IgD-negative memory B cell (primary cell): ENCODE results near the gene PWP1. TPM values are rescaled to one million over a fixed set of nuclear protein-coding genes. Genes with fewer than 3 reads are reported as not detected.

Experiments used
- H3K27ac Mint-ChIP-seq, 3 donors: one replicate each; pipeline ENCODE4 v1.8.0; 2020 to 2022; ENCODE audit warnings: mild to moderate bottlenecking in 3 of 3, mixed read lengths in 3 of 3, moderate library complexity in 1 of 3
- H3K27me3 Mint-ChIP-seq: one replicate; pipeline ENCODE4 v1.8.0; 2021; ENCODE audit warnings: mixed read lengths
- H3K36me3 Mint-ChIP-seq: one replicate; pipeline ENCODE4 v1.8.0; 2020; ENCODE audit warnings: mild to moderate bottlenecking, mixed read lengths
- H3K4me1 Mint-ChIP-seq, 3 donors: one replicate each; pipeline ENCODE4 v1.8.0; 2020 to 2022; ENCODE audit warnings: mixed read lengths in 3 of 3, mild to moderate bottlenecking in 1 of 3
- H3K4me3 Mint-ChIP-seq, 4 donors: one replicate each; pipeline ENCODE4 v1.8.0; 2020 to 2022; ENCODE audit warnings: mild to moderate bottlenecking in 4 of 4, mixed read lengths in 4 of 4, moderate library complexity in 3 of 4
- H3K9me3 Mint-ChIP-seq, 3 donors: one replicate each; pipeline ENCODE4 v1.8.0; 2020 to 2021; ENCODE audit warnings: mixed read lengths in 3 of 3, mild to moderate bottlenecking in 1 of 3
- polyA plus RNA-seq: library from polyadenylated mRNA; unstranded; fragments of 300-500 nt; fragmentation: Illumina TruSeq; gene quantifications from one replicate; pipeline ENCODE4 v1.2.3, GENCODE V29; 2021

PWP1 gene
- polyA plus RNA-seq, 1 donor from 2014 or later: 111 TPM

GRCh38 chr12:107736914-107737313 lies 51.3 kb downstream of the PWP1 start:
- peak overlapping the region; percentile 27 to 85 (median 72) for H3K4me3 Mint-ChIP-seq

GRCh38 chr12:107748472-107748871 lies 62.9 kb downstream of the PWP1 start:
- Mint-ChIP-seq H3K27ac (no peak overlapping the region), H3K27me3 (no peaks in the 10 kb centered on the region), H3K36me3 (peaks cover 5% of the 10 kb centered on the region), H3K4me3 (no peak overlapping the region), H3K9me3 (no peaks in the 10 kb centered on the region), H3K4me1 (peaks cover 5 to 7% (median 7%) of the 10 kb centered on the region in 3 donors)

More at GRCh38 chr12:107736914-107737313, 51.3 kb downstream of the PWP1 start:
- Mint-ChIP-seq H3K36me3 (peaks cover 42% of the 10 kb centered on the region), H3K27ac (peak overlapping the region; percentile 93 to 100 (median 100)), H3K27me3 (no peaks in the 10 kb centered on the region), H3K4me1 (peaks cover 28 to 61% (median 53%) of the 10 kb centered on the region in 3 donors), H3K9me3 (peaks cover 0 to 4% (median 0%) of the 10 kb centered on the region in 3 donors)

- Mint-ChIP-seq H3K27me3 (no peaks in the 10 kb centered on the region), H3K9me3 (no peaks in the 10 kb centered on the region), H3K27ac (no peak overlapping the region), H3K36me3 (peaks cover 5% of the 10 kb centered on the region), H3K4me3 (no peak overlapping the region), H3K4me1 (peaks cover 7 to 10% (median 7%) of the 10 kb centered on the region in 3 donors)
Measured at GRCh38 chr12:107749083-107749482, 63.5 kb downstream of the PWP1 start.

GRCh38 chr12:107759410-107759809 lies 73.8 kb downstream of the PWP1 start:
- Mint-ChIP-seq H3K4me1 (peaks cover 11 to 31% (median 27%) of the 10 kb centered on the region in 3 donors), H3K36me3 (no peaks in the 10 kb centered on the region)

GRCh38 chr12:107760207-107760808 lies 74.7 kb downstream of the PWP1 start:
- Mint-ChIP-seq H3K36me3 (no peaks in the 10 kb centered on the region), H3K4me3 (peak overlapping the region; percentile 90 to 98 (median 92)), H3K4me1 (peaks cover 11 to 31% (median 27%) of the 10 kb centered on the region in 3 donors), H3K9me3 (no peaks in the 10 kb centered on the region), H3K27me3 (no peaks in the 10 kb centered on the region), H3K27ac (peak overlapping the region; percentile 80 to 94 (median 88))

More at GRCh38 chr12:107759410-107759809, 73.8 kb downstream of the PWP1 start:
- Mint-ChIP-seq H3K4me3 (peak overlapping the region; percentile 90 to 98 (median 92)), H3K27ac (peak overlapping the region; percentile 80 to 94 (median 88)), H3K27me3 (no peaks in the 10 kb centered on the region), H3K9me3 (no peaks in the 10 kb centered on the region)

GRCh38 chr12:107760809-107761501 lies 75.4 kb downstream of the PWP1 start, which contains the start of gene PRDM4:
TSS of gene PRDM4 (minus strand) at chr12:107761137. CDS start at chr12:107760515, 622 bp downstream.
- Mint-ChIP-seq H3K36me3 (no peaks in the 10 kb centered on the region), H3K27me3 (no peaks in the 10 kb centered on the region), H3K4me3 (peak within 1 kb of the TSS; percentile 90 to 98 (median 92)), H3K4me1 (peaks cover 11 to 31% (median 27%) of the 10 kb centered on the region in 3 donors), H3K27ac (peak within 1 kb of the TSS; percentile 88 to 97 (median 94)), H3K9me3 (no peaks in the 10 kb centered on the region)

- Mint-ChIP-seq H3K27me3 (no peaks in the 10 kb centered on the region), H3K27ac (peak overlapping the region; percentile 88 to 97 (median 90)), H3K4me1 (peaks cover 11 to 29% (median 27%) of the 10 kb centered on the region in 3 donors), H3K4me3 (peak overlapping the region; percentile 90 to 93 (median 92)), H3K36me3 (no peaks in the 10 kb centered on the region), H3K9me3 (no peaks in the 10 kb centered on the region)
Measured at GRCh38 chr12:107761502-107761904, 75.9 kb downstream of the PWP1 start.

Other genes with a start within 250 kb of the PWP1 start
- 65.1 TPM for gene PRDM4, start 75.3 kb downstream of the PWP1 start, polyA plus RNA-seq
- gene ASCL4, start 88.9 kb downstream of the PWP1 start, polyA plus RNA-seq: not detected